ENCODE results near the gene MIF. TPM values are rescaled to one million over a fixed set of nuclear protein-coding genes. Genes with fewer than 3 reads are reported as not detected.

The MIF gene
- total RNA-seq (2022; extraction: Qiagen RNA extraction), result 512 to 892 TPM (median 860 TPM) in 5 replicates

GRCh38 chr22:23893945-23894709 lies at the start of gene MIF:
Gene MIF (plus strand): TSS chr22:23894383. CDS start chr22:23894475, 92 bp downstream.

GRCh38 chr22:23857606-23858483 lies 36.3 kb upstream of the MIF start, which contains the start of gene SLC2A11:
Gene SLC2A11 (plus strand): TSS chr22:23857875. CDS start chr22:23858000, 125 bp downstream.

Other genes starting within 250 kb of the MIF start
- gene RGL4, start 203.4 kb upstream of the MIF start, total RNA-seq (2022; extraction: Qiagen RNA extraction), result not detected in 5 replicates
- gene ZNF70, start 143.3 kb upstream of the MIF start, total RNA-seq (2022; extraction: Qiagen RNA extraction), result 1.1 to 1.5 TPM (median 1.3 TPM) in 5 replicates
- 0.33 to 1.2 TPM (median 0.80 TPM) in 5 replicates for gene VPREB3, start 140.0 kb upstream of the MIF start, total RNA-seq (2022; extraction: Qiagen RNA extraction)
- not detected in 5 replicates for gene C22orf15, start 131.4 kb upstream of the MIF start, total RNA-seq (2022; extraction: Qiagen RNA extraction)
- gene CHCHD10, start 126.4 kb upstream of the MIF start, total RNA-seq (2022; extraction: Qiagen RNA extraction), result 92.9 to 197 TPM (median 166 TPM) in 5 replicates
- 0.13 to 0.24 TPM (median 0.15 TPM) in 5 replicates for gene MMP11, start 121.5 kb upstream of the MIF start, total RNA-seq (2022; extraction: Qiagen RNA extraction)
- 49.6 to 56.0 TPM (median 54.7 TPM) in 5 replicates for gene SMARCB1, start 107.4 kb upstream of the MIF start, total RNA-seq (2022; extraction: Qiagen RNA extraction)
- 0.35 to 0.88 TPM (median 0.74 TPM) in 5 replicates for gene DERL3, start 55.4 kb upstream of the MIF start, total RNA-seq (2022; extraction: Qiagen RNA extraction)
- gene SLC2A11, start 36.5 kb upstream of the MIF start, total RNA-seq (2022; extraction: Qiagen RNA extraction), result 7.9 to 11.3 TPM (median 10.2 TPM) in 5 replicates
- 0.16 to 0.35 TPM (median 0.26 TPM) in 5 replicates for gene GSTT2B, start 66.8 kb downstream of the MIF start, total RNA-seq (2022; extraction: Qiagen RNA extraction)
- gene DDTL, start 72.5 kb downstream of the MIF start, total RNA-seq (2022; extraction: Qiagen RNA extraction), result 1.4 to 2.3 TPM (median 1.6 TPM) in 5 replicates
- 107 to 148 TPM (median 134 TPM) in 5 replicates for gene DDT, start 80.1 kb downstream of the MIF start, total RNA-seq (2022; extraction: Qiagen RNA extraction)
- not detected in 5 replicates for gene GSTT2, start 85.8 kb downstream of the MIF start, total RNA-seq (2022; extraction: Qiagen RNA extraction)
- gene GSTT4, start 111.1 kb downstream of the MIF start, total RNA-seq (2022; extraction: Qiagen RNA extraction), result not detected in 5 replicates
- gene CABIN1, start 116.9 kb downstream of the MIF start, total RNA-seq (2022; extraction: Qiagen RNA extraction), result 20.6 to 38.7 TPM (median 35.5 TPM) in 5 replicates

Data from A549 treated with dexamethasone at 1 μM for 4 hours (cell line).